Measurements from ENCODE around the gene POU2F1.

DNA sequence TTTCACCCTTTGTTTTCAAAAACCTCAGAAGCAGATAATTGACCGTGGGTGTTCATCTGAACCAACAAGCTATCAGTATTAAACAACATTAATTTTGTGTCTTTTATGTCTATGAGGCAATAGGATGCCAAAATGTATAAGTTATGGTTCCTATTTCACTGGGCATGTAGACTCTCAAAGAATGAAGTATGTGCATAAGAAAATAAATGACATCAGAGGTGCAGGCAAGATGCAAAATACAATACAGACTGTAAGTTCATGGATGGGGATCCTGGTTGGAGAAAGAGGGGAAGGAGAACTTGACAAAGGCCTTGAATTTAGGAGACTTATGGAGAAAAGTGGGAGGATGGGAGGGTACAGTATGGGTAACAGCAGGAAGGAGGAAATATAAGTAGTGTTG is 23.4 kb upstream of the POU2F1 start:
- TF ChIP-seq, protein P1, sequence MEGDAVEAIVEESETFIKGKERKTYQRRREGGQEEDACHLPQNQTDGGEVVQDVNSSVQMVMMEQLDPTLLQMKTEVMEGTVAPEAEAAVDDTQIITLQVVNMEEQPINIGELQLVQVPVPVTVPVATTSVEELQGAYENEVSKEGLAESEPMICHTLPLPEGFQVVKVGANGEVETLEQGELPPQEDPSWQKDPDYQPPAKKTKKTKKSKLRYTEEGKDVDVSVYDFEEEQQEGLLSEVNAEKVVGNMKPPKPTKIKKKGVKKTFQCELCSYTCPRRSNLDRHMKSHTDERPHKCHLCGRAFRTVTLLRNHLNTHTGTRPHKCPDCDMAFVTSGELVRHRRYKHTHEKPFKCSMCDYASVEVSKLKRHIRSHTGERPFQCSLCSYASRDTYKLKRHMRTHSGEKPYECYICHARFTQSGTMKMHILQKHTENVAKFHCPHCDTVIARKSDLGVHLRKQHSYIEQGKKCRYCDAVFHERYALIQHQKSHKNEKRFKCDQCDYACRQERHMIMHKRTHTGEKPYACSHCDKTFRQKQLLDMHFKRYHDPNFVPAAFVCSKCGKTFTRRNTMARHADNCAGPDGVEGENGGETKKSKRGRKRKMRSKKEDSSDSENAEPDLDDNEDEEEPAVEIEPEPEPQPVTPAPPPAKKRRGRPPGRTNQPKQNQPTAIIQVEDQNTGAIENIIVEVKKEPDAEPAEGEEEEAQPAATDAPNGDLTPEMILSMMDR (conservative IDR thresholded peaks at IDR 0.05; ENCODE audit: low read length) = no peak
- TF ChIP-seq EZH2phosphoT487 (IDR thresholded peaks at IDR 0.05; ENCODE audit: borderline replicate concordance, low read depth, low read length) = no peak
